NCI-H2107 treated with DMSO at 0.1 percent for 48 hours (cell line): Measurements from ENCODE around the gene PPP1R3E.

Experiments
- DNase-seq: peaks from one replicate; lab custom pipeline; 2025; ENCODE audit not compliant: unreplicated experiment; lab: John Stamatoyannopoulos, UW

The PPP1R3E gene

GRCh38 chr14:23249824-23250223 lies 52.8 kb downstream of the PPP1R3E start:
- DNase-seq: no peak

DNA sequence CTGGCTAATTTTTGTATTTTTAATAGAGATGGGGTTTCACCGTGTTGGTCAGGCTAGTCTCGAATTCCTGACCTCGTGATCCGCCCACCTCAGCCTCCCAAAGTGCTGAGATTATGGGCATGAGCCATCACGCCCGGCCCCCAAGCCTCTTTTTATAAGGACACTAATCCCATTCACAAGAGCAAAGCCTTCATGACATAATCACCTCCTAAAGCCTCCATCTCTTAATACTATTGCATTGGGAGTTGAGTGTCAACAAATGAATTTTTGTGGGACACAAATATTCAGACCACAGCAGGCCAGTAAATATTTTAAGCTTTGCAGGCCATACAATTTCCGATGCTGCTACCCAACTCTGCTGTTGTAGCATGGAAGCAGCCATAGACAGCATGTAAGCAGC lies 54.1 kb downstream of the PPP1R3E start:
- DNase-seq: no peak
